Large intestine (tissue), 12 donors: ENCODE data around the gene PRICKLE1. TPM values are rescaled to one million over a fixed set of nuclear protein-coding genes. Genes with fewer than 3 reads are reported as not detected.

Experiments used
- DNase-seq, 2 donors: peaks; one replicate each; pipeline versions ENCODE4 v3.0.0 to v3.0.0-alpha.2; 2013
- H3K27ac ChIP-seq: one replicate; pipeline ENCODE4 v1.5.1; 2013; ENCODE audit warnings: low read length
- H3K27me3 ChIP-seq: 2 replicates; pipeline ENCODE4 v1.6.1; 2013; ENCODE audit warnings: low read length; ENCODE audit not compliant: control insufficient read depth, insufficient read depth
- H3K36me3 ChIP-seq: 2 replicates; pipeline ENCODE4 v1.6.1; 2013; ENCODE audit warnings: low read length; ENCODE audit not compliant: control insufficient read depth, insufficient read depth
- H3K4me1 ChIP-seq: one replicate; pipeline ENCODE4 v1.6.1; 2013; ENCODE audit warnings: low read length; ENCODE audit not compliant: control insufficient read depth, insufficient read depth
- H3K4me3 ChIP-seq: one replicate; pipeline ENCODE4 v1.5.1; 2013; ENCODE audit warnings: low read length
- H3K9me3 ChIP-seq: one replicate; pipeline ENCODE4 v1.6.1; 2013; ENCODE audit warnings: mild to moderate bottlenecking, low read depth, low read length, moderate library complexity; ENCODE audit not compliant: control insufficient read depth
- WGBS: methylation state at CpG from one replicate; pipeline ENCODE4 v1.1.5; 2013; ENCODE audit warnings: low lambda C conversion rate; ENCODE audit not compliant: insufficient coverage; 5-methylcytosine and 5-hydroxymethylcytosine counted together
- long read RNA-seq, 11 donors: transcript quantifications; one replicate each; lab custom pipeline, GENCODE V29; 2026
- polyA plus RNA-seq: library from polyadenylated mRNA; unstranded; fragments of 120-200 nt; gene quantifications from one replicate; pipeline ENCODE4 v1.2.1, GENCODE V29; 2013

Gene PRICKLE1
- polyA plus RNA-seq: 6.0 TPM
- long read RNA-seq, donor 1, full-length matches to known transcripts: 2 of 2 reads
- long read RNA-seq, donor 1, partial matches to known transcripts: 0 of 2 reads
- long read RNA-seq, donor 1, other reads (novel, unspliced or antisense): 0 of 2 reads
- long read RNA-seq, donor 2, partial matches to known transcripts: 19 of 19 reads
- long read RNA-seq, donor 2, other reads (novel, unspliced or antisense): 0 of 19 reads
- long read RNA-seq, donor 3: 0 reads
- long read RNA-seq, donor 4, partial matches to known transcripts: 0 of 1 reads
- long read RNA-seq, donor 4, other reads (novel, unspliced or antisense): 0 of 1 reads
- long read RNA-seq, donor 5, full-length matches to known transcripts: 2 of 2 reads
- long read RNA-seq, donor 5, partial matches to known transcripts: 0 of 2 reads
- long read RNA-seq, donor 5, other reads (novel, unspliced or antisense): 0 of 2 reads
- long read RNA-seq, donor 6: 0 reads
- long read RNA-seq, donor 7, full-length matches to known transcripts: 1 of 1 reads
- long read RNA-seq, donor 7, partial matches to known transcripts: 0 of 1 reads
- long read RNA-seq, donor 7, other reads (novel, unspliced or antisense): 0 of 1 reads
- long read RNA-seq, donor 8, partial matches to known transcripts: 0 of 1 reads
- long read RNA-seq, donor 8, other reads (novel, unspliced or antisense): 0 of 1 reads
- long read RNA-seq, donor 9, full-length matches to known transcripts: 2 of 2 reads
- long read RNA-seq, donor 9, partial matches to known transcripts: 0 of 2 reads
- long read RNA-seq, donor 9, other reads (novel, unspliced or antisense): 0 of 2 reads
- long read RNA-seq, donor 10, full-length matches to known transcripts: 4 of 18 reads
- long read RNA-seq, donor 10, partial matches to known transcripts: 14 of 18 reads
- long read RNA-seq, donor 10, other reads (novel, unspliced or antisense): 0 of 18 reads
- long read RNA-seq, donor 11, full-length matches to known transcripts: 2 of 2 reads
- long read RNA-seq, donor 11, partial matches to known transcripts: 0 of 2 reads
- long read RNA-seq, donor 11, other reads (novel, unspliced or antisense): 0 of 2 reads

GRCh38 chr12:42589465-42590329 lies at the start of gene PRICKLE1:
PRICKLE1 (minus strand) TSS chr12:42589746; CDS start chr12:42472516, 117,230 bp downstream.
- WGBS: 0% methylated on average over 2 of the region's 107 CpGs
- no peak within 1 kb of the TSS for H3K27ac ChIP-seq
- no peaks in the 10 kb centered on the region for H3K36me3 ChIP-seq
- DNase-seq: peak in 1 of 2 donors; percentile 65
- H3K4me1 ChIP-seq: peaks cover 13% of the 10 kb centered on the region
- peaks cover 30% of the 10 kb centered on the region for H3K27me3 ChIP-seq
- H3K4me3 ChIP-seq: peak within 1 kb of the TSS; percentile 59
- peaks cover 2% of the 10 kb centered on the region for H3K9me3 ChIP-seq

GRCh38 chr12:42638697-42639096 lies 49.2 kb upstream of the PRICKLE1 start:
- DNase-seq: no peak
- 80% methylated on average over 1 of the region's 4 CpGs for WGBS
- no peaks in the 10 kb centered on the region for H3K9me3 ChIP-seq

GRCh38 chr12:42638011-42638410 lies 48.5 kb upstream of the PRICKLE1 start:
- H3K4me1 ChIP-seq: no peaks in the 10 kb centered on the region
- no peaks in the 10 kb centered on the region for H3K36me3 ChIP-seq
- H3K27me3 ChIP-seq: no peaks in the 10 kb centered on the region
- no peak overlapping the region for H3K27ac ChIP-seq
- no peak overlapping the region for H3K4me3 ChIP-seq
- no peak for DNase-seq
- no peaks in the 10 kb centered on the region for H3K9me3 ChIP-seq

More at GRCh38 chr12:42638697-42639096, 49.2 kb upstream of the PRICKLE1 start:
- no peaks in the 10 kb centered on the region for H3K36me3 ChIP-seq
- no peak overlapping the region for H3K27ac ChIP-seq
- no peaks in the 10 kb centered on the region for H3K27me3 ChIP-seq
- H3K4me1 ChIP-seq: no peaks in the 10 kb centered on the region
- no peak overlapping the region for H3K4me3 ChIP-seq

GRCh38 chr12:42636993-42637392 lies 47.4 kb upstream of the PRICKLE1 start:
- WGBS: 90% methylated on average over 2 of the region's 21 CpGs
- H3K9me3 ChIP-seq: no peaks in the 10 kb centered on the region
- no peaks in the 10 kb centered on the region for H3K4me1 ChIP-seq
- H3K36me3 ChIP-seq: no peaks in the 10 kb centered on the region
- DNase-seq: no peak
- no peak overlapping the region for H3K4me3 ChIP-seq
- no peaks in the 10 kb centered on the region for H3K27me3 ChIP-seq
- H3K27ac ChIP-seq: no peak overlapping the region

GRCh38 chr12:42633594-42633993 lies 44.0 kb upstream of the PRICKLE1 start:
- H3K27ac ChIP-seq: no peak overlapping the region
- no peak overlapping the region for H3K4me3 ChIP-seq
- DNase-seq: no peak
- no CpG with 5 or more reads among the region's 4 CpGs for WGBS
- H3K36me3 ChIP-seq: no peaks in the 10 kb centered on the region
- no peaks in the 10 kb centered on the region for H3K4me1 ChIP-seq
- no peaks in the 10 kb centered on the region for H3K9me3 ChIP-seq
- no peaks in the 10 kb centered on the region for H3K27me3 ChIP-seq

GRCh38 chr12:42631513-42631912 lies 42.0 kb upstream of the PRICKLE1 start:
- Histone ChIP-seq H3K9me3 (no peaks in the 10 kb centered on the region), H3K4me1 (no peaks in the 10 kb centered on the region), H3K36me3 (no peaks in the 10 kb centered on the region), H3K27ac (no peak overlapping the region), H3K4me3 (no peak overlapping the region), H3K27me3 (no peaks in the 10 kb centered on the region)
- no peak for DNase-seq
- WGBS: no CpG with 5 or more reads among the region's 1 CpG

- no peak overlapping the region for H3K4me3 ChIP-seq
- WGBS: 80% methylated on average over 1 of the region's 1 CpG
- no peaks in the 10 kb centered on the region for H3K36me3 ChIP-seq
- no peaks in the 10 kb centered on the region for H3K9me3 ChIP-seq
- no peak overlapping the region for H3K27ac ChIP-seq
- DNase-seq: no peak
- no peaks in the 10 kb centered on the region for H3K4me1 ChIP-seq
- H3K27me3 ChIP-seq: no peaks in the 10 kb centered on the region
These were observed 40.8 kb upstream of the PRICKLE1 start for GRCh38 chr12:42630314-42630713.

- 89% methylated on average over 1 of the region's 6 CpGs for WGBS
- no peaks in the 10 kb centered on the region for H3K27me3 ChIP-seq
- H3K36me3 ChIP-seq: no peaks in the 10 kb centered on the region
- no peaks in the 10 kb centered on the region for H3K4me1 ChIP-seq
- H3K27ac ChIP-seq: no peak overlapping the region
- DNase-seq: no peak
- no peaks in the 10 kb centered on the region for H3K9me3 ChIP-seq
- no peak overlapping the region for H3K4me3 ChIP-seq
These were observed 37.6 kb upstream of the PRICKLE1 start for GRCh38 chr12:42627151-42627550.

- DNase-seq: no peak
- no CpG with 5 or more reads among the region's 4 CpGs for WGBS
- no peaks in the 10 kb centered on the region for H3K27me3 ChIP-seq
- H3K4me3 ChIP-seq: no peak overlapping the region
- no peaks in the 10 kb centered on the region for H3K9me3 ChIP-seq
- H3K27ac ChIP-seq: no peak overlapping the region
- H3K4me1 ChIP-seq: no peaks in the 10 kb centered on the region
- H3K36me3 ChIP-seq: no peaks in the 10 kb centered on the region
These were observed 36.1 kb upstream of the PRICKLE1 start for GRCh38 chr12:42625611-42626010.
